GM12872 (cell line): Measurements from ENCODE around the gene SMIM17.

Source experiments
- TF ChIP-seq, protein P1 (sequence below): IDR thresholded peaks from 3 replicates; pipeline ENCODE4 v1.5.1; 2011; ENCODE audit warnings: low read depth, mild to moderate bottlenecking, low read length, moderate library complexity; ENCODE audit not compliant: insufficient read depth

SMIM17 gene

DNA sequence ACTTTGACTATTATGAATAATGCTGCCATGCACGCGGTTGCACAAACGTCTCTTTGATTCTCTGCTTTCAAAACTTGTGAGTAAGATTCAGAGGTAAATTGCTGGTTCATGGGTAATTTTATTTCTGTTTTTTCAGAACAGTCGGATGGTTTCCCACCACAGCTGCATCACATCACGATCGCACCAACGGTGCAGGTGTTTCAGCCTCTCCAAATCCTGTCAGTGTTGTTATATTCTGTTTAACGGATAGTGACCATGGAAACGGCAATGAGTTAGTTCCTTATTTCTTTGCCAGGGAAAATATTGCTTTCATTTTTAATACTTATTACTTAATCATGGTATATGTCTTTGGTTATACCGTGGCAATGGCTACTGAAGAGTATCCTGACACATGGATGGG lies 47.7 kb downstream of the SMIM17 start:
- TF ChIP-seq, protein P1, sequence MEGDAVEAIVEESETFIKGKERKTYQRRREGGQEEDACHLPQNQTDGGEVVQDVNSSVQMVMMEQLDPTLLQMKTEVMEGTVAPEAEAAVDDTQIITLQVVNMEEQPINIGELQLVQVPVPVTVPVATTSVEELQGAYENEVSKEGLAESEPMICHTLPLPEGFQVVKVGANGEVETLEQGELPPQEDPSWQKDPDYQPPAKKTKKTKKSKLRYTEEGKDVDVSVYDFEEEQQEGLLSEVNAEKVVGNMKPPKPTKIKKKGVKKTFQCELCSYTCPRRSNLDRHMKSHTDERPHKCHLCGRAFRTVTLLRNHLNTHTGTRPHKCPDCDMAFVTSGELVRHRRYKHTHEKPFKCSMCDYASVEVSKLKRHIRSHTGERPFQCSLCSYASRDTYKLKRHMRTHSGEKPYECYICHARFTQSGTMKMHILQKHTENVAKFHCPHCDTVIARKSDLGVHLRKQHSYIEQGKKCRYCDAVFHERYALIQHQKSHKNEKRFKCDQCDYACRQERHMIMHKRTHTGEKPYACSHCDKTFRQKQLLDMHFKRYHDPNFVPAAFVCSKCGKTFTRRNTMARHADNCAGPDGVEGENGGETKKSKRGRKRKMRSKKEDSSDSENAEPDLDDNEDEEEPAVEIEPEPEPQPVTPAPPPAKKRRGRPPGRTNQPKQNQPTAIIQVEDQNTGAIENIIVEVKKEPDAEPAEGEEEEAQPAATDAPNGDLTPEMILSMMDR, result no peak

DNA sequence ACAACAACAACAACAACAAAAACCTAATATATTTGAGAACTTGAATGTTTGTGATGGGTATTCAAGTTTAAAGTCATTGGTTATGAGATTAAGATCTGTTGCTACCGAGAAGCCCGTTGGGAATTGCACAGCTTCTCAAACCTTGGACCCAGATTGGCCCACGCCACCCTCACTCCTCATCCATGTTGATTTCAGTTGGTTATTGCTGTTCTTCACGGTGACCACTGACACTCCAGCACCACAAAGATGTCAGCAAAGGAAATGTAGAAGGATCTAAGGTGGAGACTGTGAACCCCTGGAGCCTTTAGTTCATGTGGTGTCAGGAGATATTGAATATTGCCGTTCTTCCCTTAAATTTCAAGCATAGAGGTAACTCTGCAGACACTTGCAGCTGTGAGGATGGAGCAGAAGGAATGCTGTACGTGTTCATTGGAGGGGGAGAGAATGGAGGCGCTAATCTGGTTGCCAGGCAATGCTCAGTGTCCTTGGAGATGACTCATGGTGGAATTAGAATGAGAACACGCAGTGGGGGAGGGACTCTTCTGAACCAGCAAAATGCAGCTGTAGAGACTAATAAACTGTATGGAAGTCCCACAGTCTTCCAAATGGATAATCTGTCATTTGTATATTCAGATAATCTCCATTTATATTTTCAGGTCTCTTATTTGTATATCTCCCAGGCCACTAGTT lies 49.4 kb downstream of the SMIM17 start:
- TF ChIP-seq, protein P1, result no peak

DNA sequence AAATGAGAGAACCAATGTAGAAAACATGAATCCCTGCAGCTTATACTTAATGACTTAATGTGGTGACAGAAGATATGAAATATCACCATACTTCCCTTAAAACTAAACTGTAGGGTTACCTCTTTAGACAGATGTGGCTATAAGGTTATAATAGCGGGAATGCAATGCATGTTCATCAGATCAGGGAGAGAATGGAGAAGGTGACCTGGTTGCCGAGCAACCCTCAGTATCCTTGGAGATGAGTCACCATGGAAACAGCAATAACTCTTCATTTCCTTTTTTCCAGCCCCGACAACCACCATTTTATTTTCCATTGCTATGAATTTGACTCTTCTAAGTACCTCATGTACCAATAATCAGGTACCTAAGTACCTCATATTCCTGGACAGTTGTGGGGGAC lies 56.6 kb downstream of the SMIM17 start:
- TF ChIP-seq, protein P1, result no peak

DNA sequence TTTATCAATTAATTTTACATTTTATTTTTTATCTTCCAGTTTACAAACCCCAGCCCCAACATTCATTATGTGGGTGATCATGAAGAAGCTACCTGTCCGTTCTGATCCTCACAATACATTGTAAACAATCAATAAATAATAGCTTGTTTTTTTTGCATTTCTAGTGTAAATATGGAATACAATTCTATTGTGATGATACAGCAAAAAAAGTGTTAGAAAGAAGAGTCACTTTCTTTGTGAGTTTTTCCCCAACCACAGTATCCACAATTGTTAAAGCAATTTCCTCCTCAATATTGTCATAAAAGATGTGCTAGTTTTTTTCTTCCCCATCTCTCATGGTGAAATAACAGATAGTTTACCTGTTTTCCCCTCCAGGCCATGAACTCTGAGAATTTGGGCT lies 58.9 kb downstream of the SMIM17 start:
- TF ChIP-seq, protein P1, result no peak

DNA sequence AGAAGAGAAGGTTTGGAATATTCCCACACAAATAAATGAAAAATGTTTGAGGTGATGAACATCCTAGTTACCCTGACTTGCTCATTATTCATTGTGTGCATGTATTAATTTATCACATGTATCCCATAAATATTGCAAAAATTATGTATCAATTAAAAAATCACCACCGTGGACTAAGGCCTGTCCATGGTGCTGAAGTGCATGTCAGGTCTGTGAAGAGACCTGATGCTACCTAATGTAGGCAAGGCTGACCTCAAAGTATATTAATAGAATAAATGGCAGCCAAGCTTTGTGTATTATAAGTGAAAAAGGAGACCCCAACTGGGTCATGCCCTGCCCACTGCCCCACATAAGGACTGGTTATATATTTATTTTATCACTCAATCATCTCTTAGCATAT lies 63.0 kb downstream of the SMIM17 start:
- TF ChIP-seq, protein P1, result no peak
